ENCODE measurements around the gene KIT.

KIT gene

GRCh38 chr4:54703182-54703581 is 45.4 kb downstream of the KIT start:
- no peak for DNase-seq (ENCODE audit: extremely low read depth, insufficient read length)
- Histone ChIP-seq H3K27me3 (replicated peaks; ENCODE audit: control insufficient read depth, insufficient read depth, low read length) (no peaks in the 10 kb centered on the region), H3K4me3 (replicated peaks; ENCODE audit: low read depth, low read length) (no peak overlapping the region), H3K36me3 (ENCODE audit: control insufficient read depth, insufficient read depth, low read length) (no peaks in the 10 kb centered on the region)
- no peak for TF ChIP-seq CTCF (IDR thresholded peaks at IDR 0.05; ENCODE audit: insufficient read depth, low read length, poor library complexity, severe bottlenecking)

- H3K4me3 ChIP-seq (replicated peaks; ENCODE audit: low read depth, low read length) = no peak overlapping the region
- H3K27me3 ChIP-seq (replicated peaks; ENCODE audit: control insufficient read depth, insufficient read depth, low read length) = no peaks in the 10 kb centered on the region
- no peak for TF ChIP-seq CTCF (IDR thresholded peaks at IDR 0.05; ENCODE audit: insufficient read depth, low read length, poor library complexity, severe bottlenecking)
- no peaks in the 10 kb centered on the region for H3K36me3 ChIP-seq (ENCODE audit: control insufficient read depth, insufficient read depth, low read length)
- DNase-seq (ENCODE audit: extremely low read depth, insufficient read length) = no peak
Observed at GRCh38 chr4:54707406-54707805, 49.6 kb downstream of the KIT start.

- no peak for TF ChIP-seq CTCF (IDR thresholded peaks at IDR 0.05; ENCODE audit: insufficient read depth, low read length, poor library complexity, severe bottlenecking)
- Histone ChIP-seq H3K27me3 (replicated peaks; ENCODE audit: control insufficient read depth, insufficient read depth, low read length) (no peaks in the 10 kb centered on the region), H3K4me3 (replicated peaks; ENCODE audit: low read depth, low read length) (no peak overlapping the region), H3K36me3 (ENCODE audit: control insufficient read depth, insufficient read depth, low read length) (no peaks in the 10 kb centered on the region)
- no peak for DNase-seq (ENCODE audit: extremely low read depth, insufficient read length)
Observed at GRCh38 chr4:54708339-54709279, 50.9 kb downstream of the KIT start.

GRCh38 chr4:54709400-54709799 is 51.6 kb downstream of the KIT start:
- no peak for TF ChIP-seq CTCF (IDR thresholded peaks at IDR 0.05; ENCODE audit: insufficient read depth, low read length, poor library complexity, severe bottlenecking)
- DNase-seq (ENCODE audit: extremely low read depth, insufficient read length) = no peak
- Histone ChIP-seq H3K4me3 (replicated peaks; ENCODE audit: low read depth, low read length) (no peak overlapping the region), H3K36me3 (ENCODE audit: control insufficient read depth, insufficient read depth, low read length) (no peaks in the 10 kb centered on the region), H3K27me3 (replicated peaks; ENCODE audit: control insufficient read depth, insufficient read depth, low read length) (no peaks in the 10 kb centered on the region)

GRCh38 chr4:54712206-54712605 is 54.4 kb downstream of the KIT start:
- Histone ChIP-seq H3K4me3 (replicated peaks; ENCODE audit: low read depth, low read length) (no peak overlapping the region), H3K27me3 (replicated peaks; ENCODE audit: control insufficient read depth, insufficient read depth, low read length) (no peaks in the 10 kb centered on the region), H3K36me3 (ENCODE audit: control insufficient read depth, insufficient read depth, low read length) (no peaks in the 10 kb centered on the region)
- no peak for TF ChIP-seq CTCF (IDR thresholded peaks at IDR 0.05; ENCODE audit: insufficient read depth, low read length, poor library complexity, severe bottlenecking)
- DNase-seq (ENCODE audit: extremely low read depth, insufficient read length) = no peak
